Gastrocnemius medialis (tissue), 4 donors: Measurements from ENCODE around the gene LRMDA.

Experiments used
- POLR2A ChIP-seq, 2 donors: fragments of 450-650 bp; IDR thresholded peaks; one replicate each; pipeline ENCODE4 v1.6.1; 2017; ENCODE audit warnings: antibody characterized with exemption in 2 of 2, mild to moderate bottlenecking in 2 of 2, moderate library complexity in 2 of 2
- TF ChIP-seq, protein P1 (sequence below), 5 experiments: fragments of 450-650 bp in 3 of 5; fragments of 200-600 bp in 2 of 5; sonication (generic) in 2 of 5; IDR thresholded peaks in 4 of 5; conservative IDR thresholded peaks in 1 of 5; 1 replicate in 4 of 5; 2 replicates in 1 of 5; pipeline ENCODE4 v1.5.1; 2016 to 2019; ENCODE audit warnings: antibody characterized with exemption in 5 of 5, mild to moderate bottlenecking in 3 of 5, moderate library complexity in 3 of 5

DNA sequence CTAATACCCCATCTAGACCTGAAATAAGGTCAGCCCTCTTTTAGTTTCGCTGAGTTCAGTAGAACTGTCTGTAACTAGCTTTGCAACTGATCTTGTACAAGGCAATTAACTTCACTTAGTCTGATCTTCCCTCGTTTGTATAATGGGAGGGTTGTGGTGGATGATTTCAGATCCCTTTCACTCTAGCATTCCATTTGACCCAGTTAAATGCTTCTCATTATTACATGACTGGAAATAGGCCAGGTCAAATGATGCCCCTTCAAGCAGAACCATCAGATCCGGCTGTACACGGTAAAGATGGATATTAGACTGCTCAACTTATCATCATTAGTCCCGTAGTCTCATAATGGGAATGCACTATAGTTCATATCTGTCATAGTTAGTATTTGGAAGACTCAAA, 1009.0 kb downstream of the LRMDA start:
- TF ChIP-seq, protein P1, sequence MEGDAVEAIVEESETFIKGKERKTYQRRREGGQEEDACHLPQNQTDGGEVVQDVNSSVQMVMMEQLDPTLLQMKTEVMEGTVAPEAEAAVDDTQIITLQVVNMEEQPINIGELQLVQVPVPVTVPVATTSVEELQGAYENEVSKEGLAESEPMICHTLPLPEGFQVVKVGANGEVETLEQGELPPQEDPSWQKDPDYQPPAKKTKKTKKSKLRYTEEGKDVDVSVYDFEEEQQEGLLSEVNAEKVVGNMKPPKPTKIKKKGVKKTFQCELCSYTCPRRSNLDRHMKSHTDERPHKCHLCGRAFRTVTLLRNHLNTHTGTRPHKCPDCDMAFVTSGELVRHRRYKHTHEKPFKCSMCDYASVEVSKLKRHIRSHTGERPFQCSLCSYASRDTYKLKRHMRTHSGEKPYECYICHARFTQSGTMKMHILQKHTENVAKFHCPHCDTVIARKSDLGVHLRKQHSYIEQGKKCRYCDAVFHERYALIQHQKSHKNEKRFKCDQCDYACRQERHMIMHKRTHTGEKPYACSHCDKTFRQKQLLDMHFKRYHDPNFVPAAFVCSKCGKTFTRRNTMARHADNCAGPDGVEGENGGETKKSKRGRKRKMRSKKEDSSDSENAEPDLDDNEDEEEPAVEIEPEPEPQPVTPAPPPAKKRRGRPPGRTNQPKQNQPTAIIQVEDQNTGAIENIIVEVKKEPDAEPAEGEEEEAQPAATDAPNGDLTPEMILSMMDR (IDR thresholded peaks at IDR 0.05 in 4 of 5, conservative IDR thresholded peaks at IDR 0.05 in 1 of 5): no peak
- TF ChIP-seq POLR2A (IDR thresholded peaks at IDR 0.05): no peak
